ENCODE results near the gene ZNF71. TPM values are rescaled to one million over a fixed set of nuclear protein-coding genes. Genes with fewer than 3 reads are reported as not detected.

The ZNF71 gene
- polyA plus RNA-seq, 3 donors = 8.4 to 9.2 (median 8.5) TPM

Other genes with a start within 250 kb of the ZNF71 start
- 10 to 100 TPM in 1 of 3 donors, 1 to 10 TPM in 2; 9.0 to 11.5 (median 9.3) TPM for gene ZNF582, start 201.8 kb upstream of the ZNF71 start, polyA plus RNA-seq (ENCODE audit: insufficient read length in 3 of 3)
- 1 to 10 TPM; 9.0 to 9.5 (median 9.3) TPM for gene ZNF583, start 191.0 kb upstream of the ZNF71 start, polyA plus RNA-seq (ENCODE audit: insufficient read length in 3 of 3)
- gene ZNF667, start 118.0 kb upstream of the ZNF71 start, polyA plus RNA-seq (ENCODE audit: insufficient read length in 3 of 3) = 10 to 100 TPM; 14.9 to 19.6 (median 17.3) TPM
- 10 to 100 TPM; 13.1 to 18.3 (median 17.5) TPM for gene ZNF471, start 87.4 kb upstream of the ZNF71 start, polyA plus RNA-seq (ENCODE audit: insufficient read length in 3 of 3)
- gene ZFP28, start 56.4 kb upstream of the ZNF71 start, polyA plus RNA-seq (ENCODE audit: insufficient read length in 3 of 3) = 10 to 100 TPM; 12.8 to 14.5 (median 14.5) TPM
- 10 to 100 TPM in 1 of 3 donors, 1 to 10 TPM in 2; 8.5 to 10.9 (median 9.5) TPM for gene ZNF470, start 27.8 kb upstream of the ZNF71 start, polyA plus RNA-seq (ENCODE audit: insufficient read length in 3 of 3)
- gene SMIM17, start 47.9 kb downstream of the ZNF71 start, polyA plus RNA-seq (ENCODE audit: insufficient read length in 3 of 3) = 1 to 10 TPM; 1.2 to 1.4 (median 1.3) TPM
- gene ZNF835, start 76.5 kb downstream of the ZNF71 start, polyA plus RNA-seq (ENCODE audit: insufficient read length in 3 of 3) = 1 to 10 TPM; 4.1 to 4.8 (median 4.8) TPM
- 10 to 100 TPM; 47.6 to 90.9 (median 73.2) TPM for gene PEG3, start 245.4 kb downstream of the ZNF71 start, polyA plus RNA-seq (ENCODE audit: insufficient read length in 3 of 3)
- 1 to 10 TPM in 2 of 3 donors, under 1 TPM in 1; 0.76 to 2.6 (median 1.1) TPM for gene ZIM2, start 245.4 kb downstream of the ZNF71 start, polyA plus RNA-seq (ENCODE audit: insufficient read length in 3 of 3)

All from right renal cortex interstitium (tissue), 3 donors.